Liver (tissue), 3 donors: Measurements from ENCODE around the gene MBNL2.

Source experiments
- EGR1 ChIP-seq, 2 donors: IDR thresholded peaks; 2 replicates each; pipeline ENCODE4 v1.6.1; 2016 to 2018; ENCODE audit warnings: antibody characterized with exemption in 2 of 2, low read depth in 2 of 2
- SP1 ChIP-seq: IDR thresholded peaks from 2 replicates; pipeline ENCODE4 v1.6.1; 2018; ENCODE audit warnings: antibody characterized with exemption, mild to moderate bottlenecking
- TAF1 ChIP-seq: conservative IDR thresholded peaks from 2 replicates; pipeline ENCODE4 v1.6.1; 2016; ENCODE audit warnings: antibody characterized with exemption, mild to moderate bottlenecking
- TF ChIP-seq, protein P1 (sequence below): fragments of 150-350 bp; IDR thresholded peaks from 2 replicates; pipeline ENCODE4 v1.5.1; 2017; ENCODE audit warnings: improper control_type of control experiment, low read depth, low read length; ENCODE audit not compliant: missing input control
- donor health status: healthy.
- donor health status: healthy.

DNA sequence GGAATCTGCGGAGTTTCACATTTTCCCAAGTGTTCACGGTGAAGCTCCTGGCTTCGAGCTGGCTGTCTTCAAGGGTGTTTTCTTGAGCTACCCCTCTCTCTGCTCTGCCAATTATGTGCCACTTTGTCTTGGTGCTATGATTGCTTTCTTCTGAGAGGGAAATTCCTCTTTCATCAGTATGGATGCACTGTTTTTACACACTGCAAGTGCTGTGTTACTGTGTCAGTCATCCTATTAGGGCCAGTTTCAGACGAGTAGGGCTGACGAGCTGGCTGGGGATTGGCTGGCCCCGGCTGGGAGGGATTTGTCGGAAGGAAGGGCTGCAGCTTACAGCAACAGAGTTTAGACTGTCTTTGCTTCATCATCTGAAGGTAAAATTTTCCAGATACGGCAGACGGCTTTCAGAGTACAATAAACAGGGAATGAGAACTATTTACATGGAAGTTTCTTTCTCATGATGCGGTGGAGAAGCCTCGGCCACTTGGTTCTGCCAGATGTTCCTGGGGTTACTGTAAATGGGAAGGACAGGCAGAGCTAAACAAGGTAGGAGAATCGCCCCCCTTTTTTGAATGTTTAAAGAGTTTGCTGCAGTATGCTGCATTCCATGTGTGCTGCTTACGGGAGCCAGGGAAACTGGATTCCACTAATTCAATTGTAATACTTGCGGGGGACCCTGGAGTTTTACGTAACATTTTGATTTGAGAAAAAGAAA lies at the start of gene MBNL2:
- TF ChIP-seq, protein P1, sequence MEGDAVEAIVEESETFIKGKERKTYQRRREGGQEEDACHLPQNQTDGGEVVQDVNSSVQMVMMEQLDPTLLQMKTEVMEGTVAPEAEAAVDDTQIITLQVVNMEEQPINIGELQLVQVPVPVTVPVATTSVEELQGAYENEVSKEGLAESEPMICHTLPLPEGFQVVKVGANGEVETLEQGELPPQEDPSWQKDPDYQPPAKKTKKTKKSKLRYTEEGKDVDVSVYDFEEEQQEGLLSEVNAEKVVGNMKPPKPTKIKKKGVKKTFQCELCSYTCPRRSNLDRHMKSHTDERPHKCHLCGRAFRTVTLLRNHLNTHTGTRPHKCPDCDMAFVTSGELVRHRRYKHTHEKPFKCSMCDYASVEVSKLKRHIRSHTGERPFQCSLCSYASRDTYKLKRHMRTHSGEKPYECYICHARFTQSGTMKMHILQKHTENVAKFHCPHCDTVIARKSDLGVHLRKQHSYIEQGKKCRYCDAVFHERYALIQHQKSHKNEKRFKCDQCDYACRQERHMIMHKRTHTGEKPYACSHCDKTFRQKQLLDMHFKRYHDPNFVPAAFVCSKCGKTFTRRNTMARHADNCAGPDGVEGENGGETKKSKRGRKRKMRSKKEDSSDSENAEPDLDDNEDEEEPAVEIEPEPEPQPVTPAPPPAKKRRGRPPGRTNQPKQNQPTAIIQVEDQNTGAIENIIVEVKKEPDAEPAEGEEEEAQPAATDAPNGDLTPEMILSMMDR: no peak
- peak; percentile 99 for TF ChIP-seq TAF1
- no peak for TF ChIP-seq EGR1 (IDR thresholded peaks at IDR 0.05; ENCODE audit: low read depth in 2 of 2)
- peak; percentile 48 for TF ChIP-seq SP1
